Trophoblast cell (in vitro differentiated cells and primary cell): ENCODE data around the gene PHOSPHO1.

Experiments used
- DNase-seq, 2 donors: peaks; one replicate each; pipeline ENCODE4 v3.0.0-alpha.2; 2016
- H2AFZ ChIP-seq: 2 replicates; pipeline ENCODE4 v1.6.1; 2013; ENCODE audit warnings: low read length, moderate library complexity, mild to moderate bottlenecking; ENCODE audit not compliant: insufficient read depth, poor library complexity
- H2AK5ac ChIP-seq: 2 replicates; pipeline ENCODE4 v1.6.1; 2013; ENCODE audit warnings: mild to moderate bottlenecking, low read length
- H2BK120ac ChIP-seq: 2 replicates; pipeline ENCODE4 v1.6.1; 2013; ENCODE audit warnings: low read length, mild to moderate bottlenecking, moderate library complexity; ENCODE audit not compliant: insufficient read depth, poor library complexity
- H2BK12ac ChIP-seq: 2 replicates; pipeline ENCODE4 v1.6.1; 2013; ENCODE audit warnings: mild to moderate bottlenecking, low read length, moderate library complexity
- H2BK5ac ChIP-seq: 2 replicates; pipeline ENCODE4 v1.6.1; 2013; ENCODE audit warnings: low read length, low read depth, moderate library complexity, mild to moderate bottlenecking; ENCODE audit not compliant: poor library complexity
- H3K14ac ChIP-seq: 2 replicates; pipeline ENCODE4 v1.6.1; 2013; ENCODE audit warnings: mild to moderate bottlenecking, low read length
- H3K18ac ChIP-seq: 2 replicates; pipeline ENCODE4 v1.6.1; 2013; ENCODE audit warnings: mild to moderate bottlenecking, low read length
- H3K23ac ChIP-seq: 2 replicates; pipeline ENCODE4 v1.6.1; 2013; ENCODE audit warnings: low read length
- H3K27ac ChIP-seq: 2 replicates; pipeline ENCODE4 v1.5.1; 2013; ENCODE audit warnings: low read depth, mild to moderate bottlenecking, inconsistent platforms, low read length, moderate library complexity
- H3K27me3 ChIP-seq: 2 replicates; pipeline ENCODE4 v1.6.1; 2013; ENCODE audit warnings: inconsistent platforms, mild to moderate bottlenecking, low read length, moderate library complexity; ENCODE audit not compliant: insufficient read depth
- H3K36me3 ChIP-seq, 2 experiments: 1 replicate in 1 of 2; 2 replicates in 1 of 2; pipeline ENCODE4 v1.6.1; 2013; ENCODE audit warnings: low read length in 2 of 2, mild to moderate bottlenecking in 2 of 2, moderate library complexity in 1 of 2; ENCODE audit not compliant: insufficient read depth in 2 of 2, control insufficient read depth in 1 of 2
- H3K4ac ChIP-seq: 2 replicates; pipeline ENCODE4 v1.6.1; 2013; ENCODE audit warnings: low read depth, mild to moderate bottlenecking, low read length, moderate library complexity
- H3K4me1 ChIP-seq, 2 experiments: 1 replicate in 1 of 2; 2 replicates in 1 of 2; pipeline ENCODE4 v1.6.1; 2013; ENCODE audit warnings: low read length in 2 of 2, mild to moderate bottlenecking in 2 of 2, moderate library complexity in 1 of 2; ENCODE audit not compliant: insufficient read depth in 2 of 2, control insufficient read depth in 1 of 2
- H3K4me2 ChIP-seq: 2 replicates; pipeline ENCODE4 v1.6.1; 2013; ENCODE audit warnings: inconsistent platforms, mild to moderate bottlenecking, low read length, moderate library complexity
- H3K4me3 ChIP-seq: 2 replicates; pipeline ENCODE4 v1.5.1; 2013; ENCODE audit warnings: mild to moderate bottlenecking, low read depth, low read length, inconsistent platforms
- H3K79me1 ChIP-seq: one replicate; pipeline ENCODE4 v1.6.1; 2013; ENCODE audit warnings: low read length
- H3K79me2 ChIP-seq: 2 replicates; pipeline ENCODE4 v1.6.1; 2013; ENCODE audit warnings: low read length, mild to moderate bottlenecking; ENCODE audit not compliant: control insufficient read depth, insufficient read depth, poor library complexity
- H3K9ac ChIP-seq: 2 replicates; pipeline ENCODE4 v1.6.1; 2013; ENCODE audit warnings: mild to moderate bottlenecking, low read length
- H3K9me3 ChIP-seq: 2 replicates; pipeline ENCODE4 v1.6.1; 2013; ENCODE audit warnings: low read depth, mild to moderate bottlenecking, control low read depth, inconsistent platforms, low read length; ENCODE audit not compliant: insufficient read depth
- H4K12ac ChIP-seq: 2 replicates; pipeline ENCODE4 v1.6.1; 2013; ENCODE audit warnings: low read depth, mild to moderate bottlenecking, low read length, moderate library complexity
- H4K8ac ChIP-seq: 2 replicates; pipeline ENCODE4 v1.6.1; 2013; ENCODE audit warnings: low read depth, mild to moderate bottlenecking, low read length, moderate library complexity
- H4K91ac ChIP-seq: one replicate; pipeline ENCODE4 v1.6.1; 2013; ENCODE audit warnings: low read depth, mild to moderate bottlenecking, low read length, moderate library complexity
- WGBS: extraction: QIAGEN DNeasy Blood & Tissue Kit; methylation state at CpG from one replicate; pipeline ENCODE4 v1.1.7; 2013; ENCODE audit warnings: missing lambda C conversion rate; ENCODE audit not compliant: insufficient read length, insufficient coverage; ENCODE audit errors: extremely low coverage; 5-methylcytosine and 5-hydroxymethylcytosine counted together

The PHOSPHO1 gene

GRCh38 chr17:49198211-49198610 lies 32.4 kb downstream of the PHOSPHO1 start:
- Histone ChIP-seq H3K79me1 (no peaks in the 10 kb centered on the region), H3K79me2 (no peaks in the 10 kb centered on the region), H4K91ac (no peak overlapping the region), H3K27me3 (no peaks in the 10 kb centered on the region), H3K4me3 (no peak overlapping the region), H3K9me3 (no peaks in the 10 kb centered on the region), H3K36me3 (no peaks in the 10 kb centered on the region), H4K12ac (no peak overlapping the region), H2AK5ac (no peak overlapping the region), H3K9ac (no peak overlapping the region), H3K4me2 (no peak overlapping the region), H3K27ac (no peak overlapping the region), H3K14ac (no peak overlapping the region), H2BK5ac (no peak overlapping the region), H3K4ac (no peak overlapping the region), H2BK12ac (no peak overlapping the region), H2AFZ (no peak overlapping the region), H3K23ac (no peak overlapping the region), H3K4me1 (peaks cover 2 to 3% of the 10 kb centered on the region in 2 experiments), H4K8ac (no peak overlapping the region), H2BK120ac (no peak overlapping the region), H3K18ac (no peak overlapping the region)
- DNase-seq = no peak
- WGBS = no CpG with 5 or more reads among the region's 2 CpGs

DNA sequence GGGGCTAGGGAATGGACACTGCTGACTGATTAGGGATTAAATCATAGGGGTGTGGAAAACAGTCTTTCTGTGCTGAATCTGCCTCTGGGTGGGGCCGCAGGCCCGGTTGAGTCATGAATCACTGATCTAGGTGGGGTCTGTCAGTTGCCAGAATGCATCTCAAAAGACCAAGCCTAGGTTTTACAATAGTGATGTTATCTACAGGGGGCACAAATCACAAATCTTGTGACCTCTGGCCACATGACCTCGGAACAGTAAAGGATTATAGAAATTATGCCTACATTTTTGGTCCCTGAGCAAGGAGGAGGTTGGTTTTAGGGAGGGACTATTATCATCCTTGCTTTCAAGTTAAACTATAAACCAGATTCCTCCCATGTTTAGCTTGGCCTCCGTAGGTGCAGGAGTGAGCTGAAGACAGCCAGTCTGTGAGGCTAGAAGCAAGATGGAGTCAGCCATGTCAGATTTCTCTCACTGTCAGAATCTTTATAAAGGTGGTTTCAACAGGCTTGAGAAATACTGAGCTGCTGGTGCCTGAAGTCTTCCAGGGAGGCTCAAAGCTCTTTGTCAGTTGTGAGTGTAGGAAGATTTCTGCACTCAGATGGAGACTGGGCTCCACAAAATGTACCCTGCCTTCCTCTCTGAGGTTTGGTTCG lies 33.1 kb downstream of the PHOSPHO1 start:
- H2BK5ac ChIP-seq = no peak overlapping the region
- H2AFZ ChIP-seq = no peak overlapping the region
- H3K4me3 ChIP-seq = no peak overlapping the region
- no peaks in the 10 kb centered on the region for H3K9me3 ChIP-seq
- H3K4me2 ChIP-seq = no peak overlapping the region
- no peak overlapping the region for H3K9ac ChIP-seq
- H3K4me1 ChIP-seq = peaks cover 2 to 3% of the 10 kb centered on the region in 2 experiments
- no peak overlapping the region for H3K14ac ChIP-seq
- no peaks in the 10 kb centered on the region for H3K36me3 ChIP-seq
- H3K79me1 ChIP-seq = peaks cover 2% of the 10 kb centered on the region
- WGBS = no CpG with 5 or more reads among the region's 5 CpGs
- H2AK5ac ChIP-seq = no peak overlapping the region
- no peaks in the 10 kb centered on the region for H3K79me2 ChIP-seq
- H3K4ac ChIP-seq = no peak overlapping the region
- H3K18ac ChIP-seq = no peak overlapping the region
- no peak overlapping the region for H3K27ac ChIP-seq
- no peak overlapping the region for H3K23ac ChIP-seq
- H3K27me3 ChIP-seq = no peaks in the 10 kb centered on the region
- no peak overlapping the region for H2BK12ac ChIP-seq
- no peak overlapping the region for H4K91ac ChIP-seq
- no peak overlapping the region for H4K8ac ChIP-seq
- no peak for DNase-seq
- H4K12ac ChIP-seq = no peak overlapping the region
- no peak overlapping the region for H2BK120ac ChIP-seq

- H3K23ac ChIP-seq = no peak overlapping the region
- H2BK120ac ChIP-seq = no peak overlapping the region
- H3K4ac ChIP-seq = no peak overlapping the region
- H2AFZ ChIP-seq = no peak overlapping the region
- H4K8ac ChIP-seq = no peak overlapping the region
- H2BK5ac ChIP-seq = no peak overlapping the region
- H3K14ac ChIP-seq = no peak overlapping the region
- no peak overlapping the region for H3K27ac ChIP-seq
- H3K4me3 ChIP-seq = no peak overlapping the region
- H2AK5ac ChIP-seq = no peak overlapping the region
- peaks cover 4% of the 10 kb centered on the region for H3K79me1 ChIP-seq
- H3K9me3 ChIP-seq = no peaks in the 10 kb centered on the region
- no peak overlapping the region for H2BK12ac ChIP-seq
- WGBS = no CpG with 5 or more reads among the region's 3 CpGs
- H3K36me3 ChIP-seq = no peaks in the 10 kb centered on the region
- DNase-seq = no peak
- no peak overlapping the region for H3K4me2 ChIP-seq
- H3K4me1 ChIP-seq = peaks cover 2 to 3% of the 10 kb centered on the region in 2 experiments
- no peaks in the 10 kb centered on the region for H3K27me3 ChIP-seq
- H4K12ac ChIP-seq = no peak overlapping the region
- H4K91ac ChIP-seq = no peak overlapping the region
- peaks cover 2% of the 10 kb centered on the region for H3K79me2 ChIP-seq
- no peak overlapping the region for H3K18ac ChIP-seq
- no peak overlapping the region for H3K9ac ChIP-seq
Measured at GRCh38 chr17:49196520-49196919, 34.1 kb downstream of the PHOSPHO1 start.

DNA sequence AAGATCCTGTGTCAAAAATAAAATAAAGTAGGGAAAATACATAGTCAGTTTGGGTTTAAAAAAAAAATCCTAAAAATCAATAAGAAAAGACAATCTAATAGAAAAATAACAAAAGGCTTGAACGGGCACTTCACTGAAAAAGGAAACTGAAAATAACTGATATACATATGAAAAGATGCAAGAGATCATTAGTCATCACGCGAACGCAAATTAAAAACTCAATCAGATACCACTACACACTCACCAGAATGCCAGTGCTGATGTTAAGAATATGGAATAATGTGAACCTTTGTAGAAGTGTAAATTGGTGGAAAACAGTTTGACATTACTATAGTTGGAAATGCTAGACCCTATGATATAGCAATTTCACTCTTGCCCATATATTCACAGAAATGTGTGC lies 34.8 kb downstream of the PHOSPHO1 start:
- no peak overlapping the region for H4K8ac ChIP-seq
- no CpG with 5 or more reads among the region's 4 CpGs for WGBS
- no peak overlapping the region for H3K23ac ChIP-seq
- H3K27me3 ChIP-seq = no peaks in the 10 kb centered on the region
- H3K14ac ChIP-seq = no peak overlapping the region
- H3K18ac ChIP-seq = no peak overlapping the region
- H3K9ac ChIP-seq = no peak overlapping the region
- H3K4me1 ChIP-seq = peaks cover 2 to 3% of the 10 kb centered on the region in 2 experiments
- no peak overlapping the region for H4K91ac ChIP-seq
- H4K12ac ChIP-seq = no peak overlapping the region
- peaks cover 4% of the 10 kb centered on the region for H3K79me1 ChIP-seq
- H3K79me2 ChIP-seq = peaks cover 2% of the 10 kb centered on the region
- H3K4ac ChIP-seq = no peak overlapping the region
- no peak overlapping the region for H3K4me3 ChIP-seq
- H2BK12ac ChIP-seq = no peak overlapping the region
- no peak overlapping the region for H2BK5ac ChIP-seq
- H3K36me3 ChIP-seq = no peaks in the 10 kb centered on the region
- DNase-seq = no peak
- H2AK5ac ChIP-seq = no peak overlapping the region
- H2BK120ac ChIP-seq = no peak overlapping the region
- H2AFZ ChIP-seq = no peak overlapping the region
- H3K27ac ChIP-seq = no peak overlapping the region
- no peak overlapping the region for H3K4me2 ChIP-seq
- H3K9me3 ChIP-seq = no peaks in the 10 kb centered on the region
